Sigmoid colon (tissue), 7 donors: ENCODE measurements around the gene SRBD1. TPM values are rescaled to one million over a fixed set of nuclear protein-coding genes. Genes with fewer than 3 reads are reported as not detected.

Experiments
- DNase-seq: peaks from one replicate; pipeline ENCODE4 v3.0.0-alpha.2; 2019
- H3K27ac ChIP-seq, 4 donors: fragments of 200-600 bp; sonication (generic); one replicate each; pipeline ENCODE4 v1.5.1; 2016 to 2019; ENCODE audit warnings: mild to moderate bottlenecking in 1 of 4
- H3K27me3 ChIP-seq, 3 donors: fragments of 200-600 bp; sonication (generic); one replicate each; pipeline ENCODE4 v1.5.1; 2019; ENCODE audit warnings: mild to moderate bottlenecking in 1 of 3
- H3K36me3 ChIP-seq, 4 donors: fragments of 200-600 bp; sonication (generic); one replicate each; pipeline ENCODE4 v1.5.1; 2016 to 2019
- H3K4me1 ChIP-seq, 4 donors: fragments of 200-600 bp; sonication (generic); one replicate each; pipeline ENCODE4 v1.5.1; 2017 to 2019
- H3K4me3 ChIP-seq, 4 donors: fragments of 200-600 bp; sonication (generic); one replicate each; pipeline ENCODE4 v1.5.1; 2017 to 2019; ENCODE audit warnings: mild to moderate bottlenecking in 2 of 4, moderate library complexity in 1 of 4
- H3K9me3 ChIP-seq, 4 donors: fragments of 200-600 bp in 3 of 4; sonication (generic) in 3 of 4; one replicate each; pipeline versions ENCODE4 v1.5.1 to v1.6.1; 2013 to 2019
- CTCF ChIP-seq, 4 experiments: fragments of 450-650 bp in 3 of 4; fragments of 200-600 bp in 1 of 4; IDR thresholded peaks; one replicate each; pipeline ENCODE4 v1.5.1; 2016 to 2019; ENCODE audit warnings: antibody characterized with exemption in 4 of 4, mild to moderate bottlenecking in 3 of 4, moderate library complexity in 2 of 4
- EP300 ChIP-seq, 4 donors: sonication (generic); formaldehyde crosslinking; IDR thresholded peaks; one replicate each; pipeline ENCODE4 v1.6.1; 2017; ENCODE audit warnings: antibody characterized with exemption in 4 of 4
- POLR2A ChIP-seq, 2 donors: fragments of 450-650 bp; IDR thresholded peaks; one replicate each; pipeline ENCODE4 v1.6.1; 2016; ENCODE audit warnings: antibody characterized with exemption in 2 of 2, mild to moderate bottlenecking in 2 of 2, moderate library complexity in 2 of 2
- POLR2AphosphoS5 ChIP-seq, 4 donors: sonication (generic); formaldehyde crosslinking; IDR thresholded peaks; one replicate each; pipeline ENCODE4 v1.6.1; 2017; ENCODE audit warnings: antibody characterized with exemption in 4 of 4
- WGBS, 2 donors: extraction: QIAGEN DNeasy Blood & Tissue Kit; methylation state at CpG; one replicate each; pipeline ENCODE4 v1.1.7; 2013; 5-methylcytosine and 5-hydroxymethylcytosine counted together
- intact Hi-C: fragments of 100-400 bp; cut with DNase I; formaldehyde crosslinking; loops from one replicate; pipeline ENCODE4 v1.15.1; 2023
- polyA plus RNA-seq, 3 donors: library from polyadenylated mRNA; stranded (reverse); fragments of 200-250 nt; gene quantifications; one replicate each; pipeline ENCODE4 v1.2.3, GENCODE V29; 2013
- small RNA-seq, 3 donors: library from RNA; depleted of rRNA; stranded (forward); fragments of <200 nt; gene quantifications; one replicate each; pipeline ENCODE3, GENCODE V24; 2016
- total RNA-seq, 4 donors: library from RNA; depleted of rRNA; stranded (reverse); fragments of >200 nt; gene quantifications; one replicate each; pipeline ENCODE4 v1.1.0, GENCODE V29; 2016
- donor health status: healthy with polysubstance abuse.
- donor health status: Bipolar disorder and iron deficiency.
- donor health status: healthy.

The SRBD1 gene
- total and polyA plus RNA-seq, 7 donors, result 9.0 to 31.4 (median 16.0) TPM

GRCh38 chr2:45343251-45344017, 267.6 kb downstream of the SRBD1 start:
- no peak overlapping the region for H3K4me3 ChIP-seq
- intact Hi-C loops, result no loop called here
- no peaks in the 10 kb centered on the region for H3K4me1 ChIP-seq
- WGBS, 2 donors, result 84 to 86% methylated on average over 19 of the region's 19 CpGs
- no peak for DNase-seq
- H3K36me3 ChIP-seq, result no peaks in the 10 kb centered on the region
- no peaks in the 10 kb centered on the region for H3K9me3 ChIP-seq
- no peak overlapping the region for H3K27ac ChIP-seq
- H3K27me3 ChIP-seq, result no peaks in the 10 kb centered on the region
- no peak for TF ChIP-seq POLR2A (IDR thresholded peaks at IDR 0.05)
- TF ChIP-seq POLR2AphosphoS5 (IDR thresholded peaks at IDR 0.05), result no peak
- TF ChIP-seq CTCF (IDR thresholded peaks at IDR 0.05), result no peak
- no peak for TF ChIP-seq EP300 (IDR thresholded peaks at IDR 0.05)

GRCh38 chr2:45340318-45340717, 270.7 kb downstream of the SRBD1 start:
- DNase-seq, result no peak
- 84% methylated on average over 3 of the region's 3 CpGs for WGBS, 2 donors
- no peak overlapping the region for H3K27ac ChIP-seq
- no peaks in the 10 kb centered on the region for H3K36me3 ChIP-seq
- H3K27me3 ChIP-seq, result no peaks in the 10 kb centered on the region
- intact Hi-C loops, result no loop called here
- H3K4me1 ChIP-seq, result no peaks in the 10 kb centered on the region
- no peaks in the 10 kb centered on the region for H3K9me3 ChIP-seq
- H3K4me3 ChIP-seq, result no peak overlapping the region
- TF ChIP-seq CTCF (IDR thresholded peaks at IDR 0.05) (no peak), POLR2AphosphoS5 (IDR thresholded peaks at IDR 0.05) (no peak), EP300 (IDR thresholded peaks at IDR 0.05) (no peak), POLR2A (IDR thresholded peaks at IDR 0.05) (no peak)

- intact Hi-C loops, result no loop called here
- TF ChIP-seq CTCF (IDR thresholded peaks at IDR 0.05) (no peak), POLR2A (IDR thresholded peaks at IDR 0.05) (no peak), EP300 (IDR thresholded peaks at IDR 0.05) (no peak)
- WGBS, 2 donors, result 92 to 94% methylated on average over 5 of the region's 5 CpGs
- Histone ChIP-seq H3K4me3 (no peak overlapping the region), H3K27ac (no peak overlapping the region), H3K9me3 (no peaks in the 10 kb centered on the region), H3K36me3 (no peaks in the 10 kb centered on the region), H3K27me3 (no peaks in the 10 kb centered on the region), H3K4me1 (no peaks in the 10 kb centered on the region)
- no peak for DNase-seq
Measured at GRCh38 chr2:45339253-45339652, 271.8 kb downstream of the SRBD1 start.

Small RNA genes lying within 50 kb of the gene (small RNA-seq; reads per million reads assigned to genes)
- gene RN7SL414P, result 0 reads per million in 3 donors

Other genes starting within 250 kb of the SRBD1 start
- gene PRKCE, start 40.4 kb upstream of the SRBD1 start, total RNA-seq, result 10 to 100 TPM; 15.8 to 21.9 (median 19.2) TPM
- gene PRKCE, start 40.4 kb upstream of the SRBD1 start, polyA plus RNA-seq, result 1 to 10 TPM; 3.0 to 7.7 (median 3.5) TPM